Measurements from ENCODE around the gene PLA2G2C.
"Not testable (repeated sequence)": the region's sequence is repeated elsewhere in the genome, so short reads cannot be mapped to it uniquely, and the experiment has no call there.

The PLA2G2C gene

GRCh38 chr1:20138346-20138745 is 48.0 kb downstream of the PLA2G2C start:
- H3K4me3 ChIP-seq (ENCODE audit: low read depth, low read length), result no peak overlapping the region

- H3K4me3 ChIP-seq (ENCODE audit: low read depth, low read length), result no peak overlapping the region
These were observed 48.7 kb downstream of the PLA2G2C start for GRCh38 chr1:20137604-20138003.

- no peak overlapping the region for H3K4me3 ChIP-seq (ENCODE audit: low read depth, low read length)
These were observed 49.3 kb downstream of the PLA2G2C start for GRCh38 chr1:20137055-20137454.

- H3K4me3 ChIP-seq (ENCODE audit: low read depth, low read length), result no peak overlapping the region
These were observed 50.1 kb downstream of the PLA2G2C start for GRCh38 chr1:20136249-20136648.

GRCh38 chr1:20134995-20135394 is 51.3 kb downstream of the PLA2G2C start:
- H3K4me3 ChIP-seq (ENCODE audit: low read depth, low read length), result no peak overlapping the region

GRCh38 chr1:20130518-20130917 is 55.8 kb downstream of the PLA2G2C start:
- not testable (repeated sequence) for H3K4me3 ChIP-seq (ENCODE audit: low read depth, low read length)

- no peak overlapping the region for H3K4me3 ChIP-seq (ENCODE audit: low read depth, low read length)
These were observed 59.4 kb downstream of the PLA2G2C start for GRCh38 chr1:20126806-20127440.

GRCh38 chr1:20126041-20126805 is 60.1 kb downstream of the PLA2G2C start:
- no peak overlapping the region for H3K4me3 ChIP-seq (ENCODE audit: low read depth, low read length)

GRCh38 chr1:20125100-20125499 is 61.2 kb downstream of the PLA2G2C start:
- H3K4me3 ChIP-seq (ENCODE audit: low read depth, low read length), result no peak overlapping the region

GRCh38 chr1:20124456-20125057 is 61.8 kb downstream of the PLA2G2C start:
- no peak overlapping the region for H3K4me3 ChIP-seq (ENCODE audit: low read depth, low read length)

GRCh38 chr1:20123722-20124455 is 62.4 kb downstream of the PLA2G2C start:
- no peak overlapping the region for H3K4me3 ChIP-seq (ENCODE audit: low read depth, low read length)

GRCh38 chr1:20120796-20121195 is 65.5 kb downstream of the PLA2G2C start:
- H3K4me3 ChIP-seq (ENCODE audit: low read depth, low read length), result no peak overlapping the region

- no peak within 1 kb of the TSS for H3K4me3 ChIP-seq (ENCODE audit: low read depth, low read length)
These were observed 67.0 kb downstream of the PLA2G2C start, which contains the start of gene PLA2G2D for GRCh38 chr1:20119347-20119746. Gene PLA2G2D (minus strand): TSS chr1:20119536. CDS start chr1:20119498, 38 bp downstream.

- H3K4me3 ChIP-seq (ENCODE audit: low read depth, low read length), result no peak overlapping the region
These were observed 69.1 kb downstream of the PLA2G2C start for GRCh38 chr1:20117236-20117635.

- no peak overlapping the region for H3K4me3 ChIP-seq (ENCODE audit: low read depth, low read length)
These were observed 70.4 kb downstream of the PLA2G2C start for GRCh38 chr1:20115916-20116315.

GRCh38 chr1:20115479-20115878 is 70.8 kb downstream of the PLA2G2C start:
- no peak overlapping the region for H3K4me3 ChIP-seq (ENCODE audit: low read depth, low read length)

GRCh38 chr1:20114021-20114648 is 72.2 kb downstream of the PLA2G2C start:
- no peak overlapping the region for H3K4me3 ChIP-seq (ENCODE audit: low read depth, low read length)
